C4-2B (cell line): ENCODE data around the gene TTC32.

Experiments used
- CTCF ChIP-seq: fragments of 450-650 bp; conservative IDR thresholded peaks from 2 replicates; pipeline ENCODE4 v1.5.1; 2017; ENCODE audit warnings: mild to moderate bottlenecking
- ZFX ChIP-seq: fragments of 450-650 bp; IDR thresholded peaks from 2 replicates; pipeline ENCODE4 v1.6.1; 2017

GRCh38 chr2:19848952-19849351 lies 52.8 kb downstream of the TTC32 start:
- TF ChIP-seq CTCF (no peak), ZFX (no peak)
